Psoas muscle (tissue), 8 donors: ENCODE measurements around the gene RSPO4. TPM values are rescaled to one million over a fixed set of nuclear protein-coding genes. Genes with fewer than 3 reads are reported as not detected.
"Not testable (repeated sequence)": the region's sequence is repeated elsewhere in the genome, so short reads cannot be mapped to it uniquely, and the experiment has no call there.

Source experiments
- ATAC-seq, 4 donors: fragments of 200-7000 bp; cut with Tn5 transposase; one replicate each; pipeline ENCODE4 v1.9.1; 2020; ENCODE audit warnings: moderate library complexity in 3 of 4, mild to moderate bottlenecking in 2 of 4
- DNase-seq, 2 donors: peaks; one replicate each; pipeline ENCODE4 v3.0.0-alpha.2; 2020
- H3K27ac ChIP-seq: fragments of 200-600 bp; one replicate; pipeline ENCODE4 v1.8.0; 2022
- H3K27me3 ChIP-seq, 3 donors: fragments of 200-600 bp in 1 of 3; one replicate each; pipeline versions ENCODE4 v1.6.1 to v1.8.0; 2013 to 2022; ENCODE audit warnings: low read length in 2 of 3, mild to moderate bottlenecking in 2 of 3, moderate library complexity in 1 of 3; ENCODE audit not compliant: insufficient read depth in 3 of 3
- H3K36me3 ChIP-seq, 2 donors: fragments of 200-600 bp in 1 of 2; one replicate each; pipeline versions ENCODE4 v1.6.1 to v1.8.0; 2013 to 2022; ENCODE audit warnings: low read depth in 1 of 2, mild to moderate bottlenecking in 1 of 2, moderate library complexity in 1 of 2; ENCODE audit not compliant: insufficient read depth in 1 of 2
- H3K4me1 ChIP-seq: fragments of 200-600 bp; one replicate; pipeline ENCODE4 v1.8.0; 2022
- H3K4me3 ChIP-seq: fragments of 200-600 bp; one replicate; pipeline ENCODE4 v1.8.0; 2022; ENCODE audit warnings: mild to moderate bottlenecking
- H3K9me3 ChIP-seq: fragments of 200-600 bp; one replicate; pipeline ENCODE4 v1.8.0; 2022
- CTCF ChIP-seq: fragments of 200-600 bp; IDR thresholded peaks from one replicate; pipeline ENCODE4 v1.8.0; 2022; ENCODE audit warnings: antibody characterized with exemption
- WGBS, 3 donors: extraction: QIAGEN DNeasy Blood & Tissue Kit; methylation state at CpG; one replicate each; pipeline versions ENCODE4 v1.1.6 to v1.1.7; 2013; 5-methylcytosine and 5-hydroxymethylcytosine counted together
- intact Hi-C, 2 donors: fragments of 100-400 bp; cut with DNase I; formaldehyde crosslinking; loops; one replicate each; pipeline versions ENCODE4 v1.11.0 to v1.14.2; 2022
- polyA plus RNA-seq, 3 donors: library from polyadenylated mRNA; stranded (reverse); fragments of 200-250 nt; gene quantifications; one replicate each; pipeline ENCODE4 v1.2.3, GENCODE V29; 2013
- total RNA-seq, 4 donors: library from RNA; stranded (reverse); fragmentation: NEBNext Ultra II Directional in 2 of 4; extraction: Animal tissue kit (Norgen Biotek cat#: 25700) in 2 of 4; gene quantifications; one replicate each; pipeline versions ENCODE4 v1.2.1 to v1.2.4, GENCODE V29; 2021 to 2023
- donor health status: healthy with polysubstance abuse.
- donor health status: DM: no; HTN: no; CAD: no; lungs with moderate emphysema.
- donor health status: Bipolar disorder and iron deficiency.
- donor health status: healthy.
- donor health status: DM: yes; HTN: yes; CAD: no.
- donor health status: DM: no; HTN: no; CAD: no.
- donor health status: DM: no; HTN: no; CAD: no.
- donor health status: DM: yes; HTN: yes; CAD: no.

RSPO4 gene
- total and polyA plus RNA-seq, 7 donors, result 0.01 to 0.13 (median 0.03) TPM; not detected in 4

DNA sequence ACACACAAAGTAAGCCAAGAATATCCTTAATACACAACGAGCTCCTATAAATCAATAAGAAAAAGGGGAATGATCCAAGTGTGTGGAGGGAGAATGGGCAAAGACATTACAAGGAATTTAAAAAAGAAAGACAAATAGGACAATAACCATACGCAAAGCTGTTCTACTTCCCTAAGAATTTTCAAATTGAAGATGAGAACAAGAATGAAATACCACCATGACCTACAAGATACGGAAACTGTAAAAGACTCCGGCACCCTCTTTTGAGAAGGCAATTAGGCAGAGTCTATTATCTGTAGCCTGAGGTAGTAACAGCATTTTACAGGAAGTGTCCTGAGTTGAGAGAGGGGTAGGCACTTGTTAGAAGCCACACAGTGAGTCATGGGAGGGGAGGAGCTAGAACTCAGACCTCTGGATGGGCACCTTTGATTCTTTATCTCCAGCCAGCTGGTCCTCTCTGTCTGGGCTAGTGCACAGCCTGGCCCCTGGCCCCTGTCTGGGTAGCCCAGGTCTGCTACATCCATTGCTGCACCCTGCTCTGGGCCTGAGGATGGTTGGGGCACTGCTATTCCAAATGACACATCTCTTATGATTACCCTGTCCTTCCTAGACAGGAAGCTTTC lies 15.3 kb downstream of the RSPO4 start:
- H3K4me3 ChIP-seq, result no peak overlapping the region
- no peak for ATAC-seq
- DNase-seq, result peak in 1 of 2 donors; percentile 4
- no peaks in the 10 kb centered on the region for H3K9me3 ChIP-seq
- intact Hi-C loops, result no loop called here
- TF ChIP-seq CTCF, result no peak
- no peaks in the 10 kb centered on the region for H3K4me1 ChIP-seq
- no peaks in the 10 kb centered on the region for H3K36me3 ChIP-seq
- H3K27me3 ChIP-seq, result peaks cover 0 to 36% (median 3%) of the 10 kb centered on the region in 3 donors
- H3K27ac ChIP-seq, result no peak overlapping the region
- 79 to 83% (median 81%) methylated on average over 4 of the region's 4 CpGs for WGBS, 3 donors

DNA sequence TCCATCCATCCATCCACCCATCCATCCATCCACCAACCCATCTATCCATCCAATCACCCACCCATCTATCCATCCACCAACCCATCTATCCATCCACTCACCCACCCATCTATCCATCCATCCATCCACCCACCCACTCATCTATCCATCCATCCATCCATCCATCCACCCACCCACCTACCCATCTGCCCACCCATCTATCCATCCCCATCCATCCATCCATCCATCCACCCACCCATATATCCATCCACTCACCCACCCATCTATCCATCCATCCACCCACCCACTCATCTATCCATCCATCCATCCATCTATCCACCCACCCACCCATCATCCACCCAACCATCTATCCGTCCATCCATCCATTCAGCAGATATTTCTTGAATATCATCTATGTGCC lies 17.1 kb downstream of the RSPO4 start:
- 86 to 100% (median 89%) methylated on average over 1 of the region's 1 CpG for WGBS, 3 donors
- H3K27me3 ChIP-seq, result peaks cover 0 to 25% (median 5%) of the 10 kb centered on the region in 3 donors
- intact Hi-C loops, result not testable (repeated sequence)

DNA sequence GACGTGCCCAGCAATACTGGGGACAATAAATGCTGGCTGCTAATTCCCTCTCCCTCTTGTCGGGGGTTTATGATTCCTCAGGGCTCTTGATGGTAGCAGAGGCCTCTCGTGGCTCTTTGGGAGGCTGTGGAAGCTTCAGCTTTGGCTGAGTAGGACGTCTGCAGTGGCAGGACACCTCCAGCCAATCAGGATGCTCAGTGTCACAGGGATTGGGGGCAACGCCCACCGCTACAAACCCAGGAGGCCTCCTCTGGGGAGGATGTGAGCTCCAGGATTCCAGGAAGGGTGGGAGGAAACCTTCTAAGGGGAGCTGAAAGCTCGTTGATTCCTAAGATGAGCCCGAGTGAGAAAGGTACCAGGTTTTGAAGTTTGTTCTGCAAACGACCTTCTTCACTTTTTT lies 19.4 kb downstream of the RSPO4 start:
- H3K27ac ChIP-seq, result no peak overlapping the region
- intact Hi-C loops, result no loop called here
- no peak overlapping the region for H3K4me3 ChIP-seq
- peaks cover 0 to 16% (median 5%) of the 10 kb centered on the region in 3 donors for H3K27me3 ChIP-seq
- TF ChIP-seq CTCF, result no peak
- DNase-seq, result no peak
- H3K9me3 ChIP-seq, result no peaks in the 10 kb centered on the region
- H3K4me1 ChIP-seq, result no peaks in the 10 kb centered on the region
- no peaks in the 10 kb centered on the region for H3K36me3 ChIP-seq
- 14 to 19% (median 14%) methylated on average over 9 of the region's 9 CpGs for WGBS, 3 donors
- no peak for ATAC-seq

More for the DNA sequence above, 17.1 kb downstream of the RSPO4 start:
- H3K4me3 ChIP-seq, H3K36me3 ChIP-seq, ATAC-seq, H3K27ac ChIP-seq, H3K4me1 ChIP-seq, H3K9me3 ChIP-seq: not testable (repeated sequence)
- peak in 1 of 2 donors; percentile 2 for DNase-seq

- Histone ChIP-seq H3K27ac (no peak overlapping the region), H3K9me3 (no peaks in the 10 kb centered on the region), H3K36me3 (no peaks in the 10 kb centered on the region), H3K4me3 (no peak overlapping the region), H3K4me1 (no peaks in the 10 kb centered on the region), H3K27me3 (peaks cover 0 to 4% (median 3%) of the 10 kb centered on the region in 3 donors)
- ATAC-seq, result no peak
- no peak for DNase-seq
- WGBS, 3 donors, result 38 to 93% (median 47%) methylated on average over 1 of the region's 1 CpG
- intact Hi-C loops, result no loop called here
- TF ChIP-seq CTCF, result no peak
These were observed 25.1 kb downstream of the RSPO4 start for GRCh38 chr20:977021-977420.

GRCh38 chr20:976033-976432 lies 26.1 kb downstream of the RSPO4 start:
- no peak overlapping the region for H3K27ac ChIP-seq
- DNase-seq (no peak), ATAC-seq (no peak)
- intact Hi-C loops, result no loop called here
- TF ChIP-seq CTCF, result no peak
- 54 to 63% (median 57%) methylated on average over 2 of the region's 2 CpGs for WGBS, 3 donors
- H3K4me3 ChIP-seq, result no peak overlapping the region
- H3K4me1 ChIP-seq, result no peaks in the 10 kb centered on the region
- H3K9me3 ChIP-seq, result no peaks in the 10 kb centered on the region
- H3K27me3 ChIP-seq, result peaks cover 0 to 4% (median 3%) of the 10 kb centered on the region in 3 donors
- H3K36me3 ChIP-seq, result no peaks in the 10 kb centered on the region
